Gastrocnemius medialis (tissue), 4 donors: ENCODE measurements around the gene KHDC1.

Experiments used
- POLR2A ChIP-seq, 2 donors: fragments of 450-650 bp; IDR thresholded peaks; one replicate each; pipeline ENCODE4 v1.6.1; 2017; ENCODE audit warnings: antibody characterized with exemption in 2 of 2, mild to moderate bottlenecking in 2 of 2, moderate library complexity in 2 of 2
- TF ChIP-seq, protein P1 (sequence below), 5 experiments: fragments of 450-650 bp in 3 of 5; fragments of 200-600 bp in 2 of 5; sonication (generic) in 2 of 5; IDR thresholded peaks in 4 of 5; conservative IDR thresholded peaks in 1 of 5; 1 replicate in 4 of 5; 2 replicates in 1 of 5; pipeline ENCODE4 v1.5.1; 2016 to 2019; ENCODE audit warnings: antibody characterized with exemption in 5 of 5, mild to moderate bottlenecking in 3 of 5, moderate library complexity in 3 of 5

DNA sequence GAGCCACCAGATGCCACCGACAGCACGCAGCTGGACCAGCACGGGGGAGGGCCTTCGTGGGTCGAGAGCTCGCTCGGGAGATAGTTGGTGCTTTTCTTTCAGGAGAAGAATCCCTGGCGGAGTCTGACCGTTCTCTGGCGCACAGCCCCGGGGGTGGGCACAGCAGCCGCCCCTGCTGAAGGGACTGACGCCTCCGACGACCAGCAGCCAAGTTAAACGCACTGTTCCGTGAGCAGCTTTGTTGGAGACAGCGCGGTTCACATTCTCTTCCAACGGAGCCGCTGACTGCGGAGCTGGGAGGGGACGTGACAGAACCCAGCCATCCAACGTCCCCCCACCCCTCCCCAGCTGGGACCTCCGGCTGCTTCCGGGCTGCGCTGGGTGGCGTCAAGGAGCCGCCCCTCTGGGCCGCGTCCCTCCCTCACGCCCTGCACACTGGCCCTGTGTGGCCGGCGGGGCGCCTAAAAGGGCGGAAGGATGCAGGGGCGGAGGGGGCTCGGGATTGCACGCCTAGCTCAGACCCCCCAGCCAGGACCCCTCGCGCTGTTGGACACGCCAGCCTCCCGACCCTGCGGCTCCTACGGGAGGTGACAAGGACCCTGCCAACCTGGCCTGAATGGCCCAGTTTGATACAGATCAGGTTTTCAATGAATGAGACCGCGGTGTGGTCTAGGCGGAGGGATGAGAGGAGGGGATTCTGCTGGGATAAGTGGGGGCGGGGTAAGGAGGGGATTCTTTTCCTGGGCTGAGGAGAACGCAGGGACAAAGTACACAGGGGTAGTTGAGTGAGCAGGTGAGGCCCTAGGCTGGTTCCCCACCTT is 36.4 kb upstream of the KHDC1 start:
- TF ChIP-seq, protein P1, sequence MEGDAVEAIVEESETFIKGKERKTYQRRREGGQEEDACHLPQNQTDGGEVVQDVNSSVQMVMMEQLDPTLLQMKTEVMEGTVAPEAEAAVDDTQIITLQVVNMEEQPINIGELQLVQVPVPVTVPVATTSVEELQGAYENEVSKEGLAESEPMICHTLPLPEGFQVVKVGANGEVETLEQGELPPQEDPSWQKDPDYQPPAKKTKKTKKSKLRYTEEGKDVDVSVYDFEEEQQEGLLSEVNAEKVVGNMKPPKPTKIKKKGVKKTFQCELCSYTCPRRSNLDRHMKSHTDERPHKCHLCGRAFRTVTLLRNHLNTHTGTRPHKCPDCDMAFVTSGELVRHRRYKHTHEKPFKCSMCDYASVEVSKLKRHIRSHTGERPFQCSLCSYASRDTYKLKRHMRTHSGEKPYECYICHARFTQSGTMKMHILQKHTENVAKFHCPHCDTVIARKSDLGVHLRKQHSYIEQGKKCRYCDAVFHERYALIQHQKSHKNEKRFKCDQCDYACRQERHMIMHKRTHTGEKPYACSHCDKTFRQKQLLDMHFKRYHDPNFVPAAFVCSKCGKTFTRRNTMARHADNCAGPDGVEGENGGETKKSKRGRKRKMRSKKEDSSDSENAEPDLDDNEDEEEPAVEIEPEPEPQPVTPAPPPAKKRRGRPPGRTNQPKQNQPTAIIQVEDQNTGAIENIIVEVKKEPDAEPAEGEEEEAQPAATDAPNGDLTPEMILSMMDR (IDR thresholded peaks at IDR 0.05 in 4 of 5, conservative IDR thresholded peaks at IDR 0.05 in 1 of 5): no peak
- TF ChIP-seq POLR2A (IDR thresholded peaks at IDR 0.05): no peak
